Mesenchymal stem cell (in vitro differentiated cells and primary cell): ENCODE measurements around the gene CHIC2.

ENCODE experiments used
- DNase-seq: peaks from one replicate; pipeline ENCODE4 v3.0.0-alpha.2; 2013
- H2AFZ ChIP-seq: one replicate; pipeline ENCODE4 v1.6.1; 2013; ENCODE audit warnings: low read depth, mild to moderate bottlenecking, control low read depth, inconsistent platforms, low read length, moderate library complexity
- H2AK5ac ChIP-seq: 2 replicates; pipeline ENCODE4 v1.6.1; 2013; ENCODE audit warnings: low read length, moderate library complexity, mild to moderate bottlenecking, inconsistent platforms; ENCODE audit not compliant: severe bottlenecking
- H2BK120ac ChIP-seq: one replicate; pipeline ENCODE4 v1.6.1; 2013; ENCODE audit warnings: low read depth, mild to moderate bottlenecking, inconsistent platforms, low read length, moderate library complexity
- H2BK12ac ChIP-seq, 2 experiments: one replicate each; pipeline ENCODE4 v1.6.1; 2013; ENCODE audit warnings: inconsistent platforms in 2 of 2, low read length in 2 of 2, mild to moderate bottlenecking in 2 of 2, moderate library complexity in 2 of 2, control low read depth in 1 of 2
- H2BK15ac ChIP-seq: one replicate; pipeline ENCODE4 v1.6.1; 2013; ENCODE audit warnings: mild to moderate bottlenecking, low read depth, inconsistent platforms; ENCODE audit not compliant: poor library complexity, severe bottlenecking
- H2BK5ac ChIP-seq: 2 replicates; pipeline ENCODE4 v1.6.1; 2013; ENCODE audit warnings: low read depth, mild to moderate bottlenecking, low read length, control low read depth, inconsistent platforms; ENCODE audit not compliant: poor library complexity, severe bottlenecking
- H3K14ac ChIP-seq, 2 experiments: one replicate each; pipeline ENCODE4 v1.6.1; 2013; ENCODE audit warnings: inconsistent platforms in 2 of 2, low read length in 2 of 2, control low read depth in 1 of 2, mild to moderate bottlenecking in 1 of 2, moderate library complexity in 1 of 2
- H3K18ac ChIP-seq, 2 experiments: one replicate each; pipeline ENCODE4 v1.6.1; 2013; ENCODE audit warnings: inconsistent platforms in 2 of 2, low read length in 2 of 2, control low read depth in 1 of 2, low read depth in 1 of 2, mild to moderate bottlenecking in 1 of 2
- H3K23ac ChIP-seq, 2 experiments: one replicate each; pipeline ENCODE4 v1.6.1; 2013; ENCODE audit warnings: inconsistent platforms in 2 of 2, low read length in 2 of 2, mild to moderate bottlenecking in 2 of 2, moderate library complexity in 2 of 2, control low read depth in 1 of 2
- H3K27ac ChIP-seq: 2 replicates; pipeline ENCODE4 v1.5.1; 2013; ENCODE audit warnings: mild to moderate bottlenecking, moderate library complexity, low read length, control low read depth, inconsistent platforms; ENCODE audit not compliant: poor library complexity, severe bottlenecking
- H3K27me3 ChIP-seq, 2 experiments: 2 replicates each; pipeline versions ENCODE4 v1.6.1 to v1.7.0; 2013; ENCODE audit warnings: low read length in 2 of 2, mild to moderate bottlenecking in 2 of 2, moderate library complexity in 2 of 2, control low read depth in 1 of 2, inconsistent platforms in 1 of 2; ENCODE audit not compliant: control insufficient read depth in 1 of 2, insufficient read depth in 1 of 2
- H3K36me3 ChIP-seq, 2 experiments: 2 replicates each; pipeline versions ENCODE4 v1.6.1 to v1.7.0; 2013; ENCODE audit warnings: low read length in 2 of 2, control low read depth in 1 of 2, inconsistent platforms in 1 of 2, low read depth in 1 of 2, mild to moderate bottlenecking in 1 of 2; ENCODE audit not compliant: insufficient read depth in 2 of 2, control insufficient read depth in 1 of 2
- H3K4ac ChIP-seq, 2 experiments: one replicate each; pipeline ENCODE4 v1.6.1; 2013; ENCODE audit warnings: inconsistent platforms in 2 of 2, low read length in 2 of 2, mild to moderate bottlenecking in 2 of 2, moderate library complexity in 2 of 2, control low read depth in 1 of 2, low read depth in 1 of 2
- H3K4me1 ChIP-seq: 2 replicates; pipeline ENCODE4 v1.6.1; 2013; ENCODE audit warnings: low read depth, low read length, control low read depth; ENCODE audit not compliant: control insufficient read depth, insufficient read depth
- H3K4me2 ChIP-seq: 2 replicates; pipeline ENCODE4 v1.6.1; 2013; ENCODE audit warnings: low read length, mild to moderate bottlenecking, inconsistent platforms; ENCODE audit not compliant: poor library complexity, severe bottlenecking
- H3K4me3 ChIP-seq, 2 experiments: 2 replicates each; pipeline versions ENCODE4 v1.5.1 to v1.7.0; 2013; ENCODE audit warnings: low read length in 2 of 2, mild to moderate bottlenecking in 2 of 2, control low read depth in 1 of 2, low read depth in 1 of 2; ENCODE audit not compliant: insufficient read depth in 1 of 2
- H3K79me1 ChIP-seq: replicated peaks from 2 replicates; pipeline ENCODE4 v1.6.1; 2013; ENCODE audit warnings: mild to moderate bottlenecking, control low read depth, low read length, inconsistent platforms; ENCODE audit not compliant: poor library complexity, severe bottlenecking
- H3K9ac ChIP-seq: 2 replicates; pipeline ENCODE4 v1.7.0; 2013; ENCODE audit warnings: mild to moderate bottlenecking, low read length, moderate library complexity
- H3K9me3 ChIP-seq: 2 replicates; pipeline ENCODE4 v1.7.0; 2013; ENCODE audit warnings: mild to moderate bottlenecking, low read length; ENCODE audit not compliant: control insufficient read depth
- H4K8ac ChIP-seq: one replicate; pipeline ENCODE4 v1.6.1; 2013; ENCODE audit warnings: inconsistent platforms, mild to moderate bottlenecking, low read length, moderate library complexity
- H4K91ac ChIP-seq: one replicate; pipeline ENCODE4 v1.6.1; 2013; ENCODE audit warnings: mild to moderate bottlenecking, low read length, inconsistent platforms
- WGBS: methylation state at CpG from one replicate; pipeline ENCODE4 v1.1.7; 2013; ENCODE audit warnings: mixed read lengths; 5-methylcytosine and 5-hydroxymethylcytosine counted together

Gene CHIC2

GRCh38 chr4:54109241-54110018 lies 45.0 kb upstream of the CHIC2 start:
- Histone ChIP-seq H3K4me1 (peaks cover 7% of the 10 kb centered on the region), H3K4ac (no peak overlapping the region), H3K23ac (peak overlapping the region in 1 of 2 experiments; percentile 94), H4K8ac (peak overlapping the region; percentile 4), H3K79me1 (no peaks in the 10 kb centered on the region), H3K9me3 (no peaks in the 10 kb centered on the region), H3K18ac (peak overlapping the region; percentile 4 to 89), H3K4me3 (peak overlapping the region in 1 of 2 experiments; percentile 64), H2BK12ac (peak overlapping the region in 1 of 2 experiments; percentile 88), H2BK15ac (no peak overlapping the region), H3K9ac (peak overlapping the region; percentile 2), H2AK5ac (no peak overlapping the region), H2BK5ac (no peak overlapping the region), H2AFZ (peak overlapping the region; percentile 63), H3K4me2 (peak overlapping the region; percentile 44), H3K27ac (no peak overlapping the region), H3K36me3 (no peaks in the 10 kb centered on the region), H3K27me3 (peaks cover 52 to 62% of the 10 kb centered on the region in 2 experiments), H2BK120ac (peak overlapping the region; percentile 11), H3K14ac (peak overlapping the region in 1 of 2 experiments; percentile 76), H4K91ac (peak overlapping the region; percentile 14)
- DNase-seq = no peak
- 14% methylated on average over 48 of the region's 51 CpGs for WGBS

- H3K27me3 ChIP-seq = peaks cover 52 to 74% of the 10 kb centered on the region in 2 experiments
- no peak overlapping the region for H3K14ac ChIP-seq
- no peaks in the 10 kb centered on the region for H3K79me1 ChIP-seq
- no peak overlapping the region for H2BK12ac ChIP-seq
- no peak for DNase-seq
- no peaks in the 10 kb centered on the region for H3K36me3 ChIP-seq
- H3K4ac ChIP-seq = no peak overlapping the region
- peaks cover 15% of the 10 kb centered on the region for H3K4me1 ChIP-seq
- 15% methylated on average over 18 of the region's 22 CpGs for WGBS
- peak overlapping the region; percentile 42 for H3K4me2 ChIP-seq
- H3K23ac ChIP-seq = no peak overlapping the region
- no peak overlapping the region for H4K91ac ChIP-seq
- no peak overlapping the region for H2BK120ac ChIP-seq
- H3K4me3 ChIP-seq = no peak overlapping the region
- no peak overlapping the region for H3K9ac ChIP-seq
- H2BK5ac ChIP-seq = no peak overlapping the region
- H2AK5ac ChIP-seq = no peak overlapping the region
- no peak overlapping the region for H2BK15ac ChIP-seq
- no peak overlapping the region for H3K27ac ChIP-seq
- H2AFZ ChIP-seq = no peak overlapping the region
- no peaks in the 10 kb centered on the region for H3K9me3 ChIP-seq
- no peak overlapping the region for H3K18ac ChIP-seq
- no peak overlapping the region for H4K8ac ChIP-seq
Measured at GRCh38 chr4:54107951-54108748, 43.7 kb upstream of the CHIC2 start.

- Histone ChIP-seq H2BK5ac (no peak overlapping the region), H3K79me1 (no peaks in the 10 kb centered on the region), H2BK15ac (no peak overlapping the region), H3K9ac (no peak overlapping the region), H3K4me2 (no peak overlapping the region), H4K8ac (no peak overlapping the region), H3K18ac (peak overlapping the region in 1 of 2 experiments; percentile 21), H2BK120ac (no peak overlapping the region), H2AK5ac (no peak overlapping the region), H3K36me3 (no peaks in the 10 kb centered on the region), H3K4me1 (peaks cover 33% of the 10 kb centered on the region), H4K91ac (no peak overlapping the region), H2AFZ (no peak overlapping the region), H2BK12ac (peak overlapping the region in 1 of 2 experiments; percentile 54), H3K23ac (peak overlapping the region in 1 of 2 experiments; percentile 72), H3K4ac (no peak overlapping the region), H3K27ac (no peak overlapping the region), H3K27me3 (peaks cover 72 to 96% of the 10 kb centered on the region in 2 experiments), H3K14ac (no peak overlapping the region), H3K9me3 (no peaks in the 10 kb centered on the region), H3K4me3 (no peak overlapping the region)
- WGBS = 76% methylated on average over 1 of the region's 1 CpG
- no peak for DNase-seq
Measured at GRCh38 chr4:54104907-54105306, 40.5 kb upstream of the CHIC2 start.

GRCh38 chr4:54103190-54103574 lies 38.8 kb upstream of the CHIC2 start:
- no peak overlapping the region for H3K23ac ChIP-seq
- peaks cover 72 to 95% of the 10 kb centered on the region in 2 experiments for H3K27me3 ChIP-seq
- H3K18ac ChIP-seq = no peak overlapping the region
- no peak overlapping the region for H2AK5ac ChIP-seq
- no peak overlapping the region for H4K8ac ChIP-seq
- no peaks in the 10 kb centered on the region for H3K79me1 ChIP-seq
- no peak overlapping the region for H3K27ac ChIP-seq
- H2BK15ac ChIP-seq = no peak overlapping the region
- H3K36me3 ChIP-seq = no peaks in the 10 kb centered on the region
- H2BK5ac ChIP-seq = no peak overlapping the region
- no peak overlapping the region for H2AFZ ChIP-seq
- no peak overlapping the region for H3K14ac ChIP-seq
- no peak overlapping the region for H4K91ac ChIP-seq
- no peaks in the 10 kb centered on the region for H3K9me3 ChIP-seq
- no peak overlapping the region for H3K4ac ChIP-seq
- DNase-seq = peak; percentile 38
- H3K4me3 ChIP-seq = peak overlapping the region in 1 of 2 experiments; percentile 66
- peak overlapping the region; percentile 66 for H3K4me2 ChIP-seq
- no peak overlapping the region for H2BK120ac ChIP-seq
- H3K9ac ChIP-seq = peak overlapping the region; percentile 76
- peaks cover 34% of the 10 kb centered on the region for H3K4me1 ChIP-seq
- WGBS = 12% methylated on average over 8 of the region's 8 CpGs
- no peak overlapping the region for H2BK12ac ChIP-seq
